UCSD-AML1 (cell line): ENCODE results near the gene FNDC3A.
"Not testable (repeated sequence)": the region's sequence is repeated elsewhere in the genome, so short reads cannot be mapped to it uniquely, and the experiment has no call there.

Experiments used
- DNase-seq: peaks from one replicate; lab custom pipeline; 2025; ENCODE audit not compliant: unreplicated experiment; lab: John Stamatoyannopoulos, UW

FNDC3A gene

DNA sequence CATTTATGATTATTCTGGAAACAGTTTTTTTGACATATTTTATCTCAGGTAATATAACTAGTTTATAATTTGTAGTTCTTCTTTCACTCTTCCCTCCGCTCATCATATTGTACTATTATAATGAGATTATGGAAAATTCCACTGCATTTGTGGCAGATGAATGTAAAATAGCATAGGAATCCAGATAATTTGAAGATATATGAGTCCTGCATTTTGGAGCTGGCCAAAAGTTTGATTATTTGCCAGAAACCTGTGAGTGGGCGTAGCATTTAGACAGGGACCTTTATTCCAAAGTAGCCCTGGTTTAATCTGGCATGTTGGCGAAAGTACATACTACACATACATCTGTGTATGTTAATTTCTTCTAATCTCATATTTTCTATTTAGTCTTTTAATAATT lies 65.2 kb downstream of the FNDC3A start:
- DNase-seq = no peak

DNA sequence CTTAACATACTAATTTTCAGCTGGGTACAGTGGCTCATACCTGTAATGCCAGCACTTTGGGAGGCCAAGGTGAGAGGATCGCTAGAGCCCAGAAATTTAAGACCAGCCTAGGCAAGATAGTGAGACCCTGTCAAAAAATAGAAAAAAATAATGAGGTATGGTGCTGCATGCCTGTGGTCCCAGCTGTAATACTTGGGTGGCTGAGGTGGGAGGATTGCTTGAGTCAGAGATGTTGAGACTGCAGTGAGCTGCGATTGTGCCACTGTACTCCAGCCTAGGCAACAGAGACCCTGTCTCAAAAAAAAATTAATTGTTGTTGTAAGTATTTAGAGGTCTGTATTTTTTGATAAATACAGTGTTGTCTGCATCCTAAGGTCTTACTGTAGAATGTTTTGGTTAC lies 66.8 kb downstream of the FNDC3A start:
- DNase-seq = no peak

DNA sequence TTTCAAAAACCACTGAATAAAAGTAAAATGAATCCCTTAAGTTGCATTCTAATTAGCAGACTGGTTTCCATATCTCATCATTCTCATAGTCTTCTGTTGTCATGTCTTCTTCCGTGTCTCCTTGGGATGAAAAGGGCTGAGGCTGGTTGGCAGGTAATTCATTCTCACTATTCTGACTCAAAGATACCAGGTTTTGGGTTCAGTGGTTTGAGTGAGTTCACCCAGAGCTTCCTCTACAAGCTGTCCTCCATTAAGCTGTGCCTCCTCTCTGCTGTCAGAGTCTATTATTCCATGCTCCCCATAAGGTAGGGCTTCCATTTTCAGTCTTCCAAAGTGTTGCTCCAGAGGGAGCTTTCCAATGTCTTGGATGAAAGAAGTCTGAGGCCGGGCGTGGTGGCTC lies 68.3 kb downstream of the FNDC3A start:
- DNase-seq = no peak

DNA sequence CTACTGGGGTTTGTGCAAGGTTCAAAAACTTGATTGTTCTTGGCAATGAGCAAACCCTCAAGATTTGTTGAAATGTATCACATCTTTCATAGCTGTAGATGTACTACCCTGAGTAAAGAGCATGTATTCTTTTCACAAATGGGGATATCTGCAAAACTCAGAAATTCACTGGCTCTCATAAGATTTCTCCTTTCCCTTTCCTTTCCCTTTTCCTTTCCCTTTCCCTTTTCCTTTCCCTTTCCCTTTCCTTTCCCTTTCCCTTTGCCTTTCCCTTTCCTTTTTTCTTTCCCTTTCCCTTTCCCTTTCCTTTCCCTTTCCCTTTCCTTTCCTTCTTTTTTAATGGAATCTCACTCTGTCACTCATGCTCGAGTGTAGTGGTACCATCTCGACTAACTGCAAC lies 69.1 kb downstream of the FNDC3A start:
- no peak for DNase-seq

DNA sequence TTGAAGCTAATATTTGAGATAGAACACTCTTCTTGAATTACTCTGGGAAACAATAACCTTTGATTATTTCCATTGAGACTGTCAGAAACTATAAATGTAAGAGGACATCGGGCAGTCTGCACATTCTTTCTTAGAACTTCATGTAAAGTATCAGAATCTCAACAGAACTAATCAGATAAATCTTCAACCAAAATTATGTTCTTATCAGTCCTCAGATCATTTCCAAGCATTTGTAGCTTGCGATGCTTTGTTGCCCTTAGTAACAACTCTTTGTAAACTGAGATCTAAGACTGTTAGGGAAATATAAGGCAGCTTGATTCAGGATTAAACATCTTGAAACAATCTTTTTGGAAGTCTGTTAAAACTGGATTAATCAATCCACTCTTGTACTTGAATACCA lies 70.3 kb downstream of the FNDC3A start:
- DNase-seq = no peak

DNA sequence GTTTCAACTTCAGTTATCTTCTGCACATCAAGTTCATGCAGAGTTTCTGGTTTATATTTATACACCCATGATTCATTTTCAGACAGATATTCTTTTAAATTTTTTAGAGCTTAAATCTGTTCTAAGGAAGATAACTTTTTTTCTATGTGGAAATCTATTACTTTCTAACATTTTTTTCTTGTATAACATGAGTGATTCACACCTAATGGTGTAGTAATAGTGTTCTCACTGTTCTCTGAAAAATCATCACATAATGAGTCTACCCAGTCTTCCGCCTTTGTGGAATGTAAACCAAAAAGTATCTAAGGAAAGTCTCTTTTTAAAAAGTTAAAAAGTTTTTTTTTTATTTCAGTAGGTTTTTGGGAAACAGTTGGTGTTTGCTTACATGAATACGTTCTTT lies 70.8 kb downstream of the FNDC3A start:
- no peak for DNase-seq

DNA sequence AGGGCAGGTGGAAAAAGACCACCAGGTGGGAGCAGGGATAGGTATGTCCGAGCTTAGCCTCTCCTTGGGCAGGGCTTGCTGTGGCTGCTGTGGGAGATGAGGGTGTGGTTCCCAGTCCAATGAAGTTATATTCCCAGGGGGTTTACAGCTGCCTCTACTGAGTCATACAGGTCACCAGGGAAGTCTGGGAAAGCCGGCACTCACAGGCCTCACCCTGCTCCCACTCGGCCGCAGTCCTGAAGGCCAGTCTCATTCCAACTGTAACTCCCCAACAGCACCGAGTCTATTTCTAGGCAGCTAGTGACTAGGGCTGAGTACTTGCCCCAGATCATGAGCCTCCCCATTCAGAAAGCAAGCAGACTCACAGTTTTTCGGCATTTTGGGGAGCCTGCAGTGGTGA lies 77.1 kb downstream of the FNDC3A start:
- no peak for DNase-seq

DNA sequence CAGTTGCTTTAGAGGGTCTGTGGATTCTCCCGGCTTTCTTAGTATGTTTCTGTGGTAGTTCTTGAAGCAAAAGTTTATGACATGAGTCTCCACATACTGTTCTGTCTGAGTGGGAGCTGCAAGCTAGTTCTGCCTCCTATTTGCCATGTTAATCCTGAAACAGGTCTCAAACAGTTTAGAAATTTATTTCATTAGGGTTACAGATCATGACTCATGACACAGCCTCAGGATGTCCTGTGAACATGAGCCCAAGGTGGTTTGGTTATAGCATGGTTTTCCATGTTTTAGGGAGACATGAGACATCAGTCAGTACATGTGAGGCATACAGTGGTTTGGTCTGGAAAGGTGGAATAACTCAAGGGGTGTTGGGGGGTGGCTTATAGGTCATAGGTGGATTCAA lies 77.5 kb downstream of the FNDC3A start:
- no peak for DNase-seq

DNA sequence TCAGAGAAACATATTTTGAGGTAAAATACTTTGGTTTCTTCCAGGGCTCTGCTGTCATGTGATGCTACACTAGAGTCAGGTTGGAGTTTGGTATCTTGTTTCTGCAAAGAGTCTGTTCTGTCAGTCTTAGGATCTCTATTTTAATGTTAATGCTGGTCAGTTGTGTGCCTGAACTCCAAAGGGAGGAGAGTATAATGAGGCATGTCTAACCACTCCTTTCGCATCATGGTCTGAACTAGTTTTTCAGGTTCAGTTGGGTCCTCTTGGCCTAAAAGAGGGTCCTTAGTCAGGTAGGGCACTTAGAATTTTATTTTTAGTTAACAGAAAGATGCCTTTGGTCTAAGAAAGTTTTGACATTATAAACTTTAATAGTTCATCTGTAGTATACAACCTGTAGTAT lies 78.2 kb downstream of the FNDC3A start:
- no peak for DNase-seq

DNA sequence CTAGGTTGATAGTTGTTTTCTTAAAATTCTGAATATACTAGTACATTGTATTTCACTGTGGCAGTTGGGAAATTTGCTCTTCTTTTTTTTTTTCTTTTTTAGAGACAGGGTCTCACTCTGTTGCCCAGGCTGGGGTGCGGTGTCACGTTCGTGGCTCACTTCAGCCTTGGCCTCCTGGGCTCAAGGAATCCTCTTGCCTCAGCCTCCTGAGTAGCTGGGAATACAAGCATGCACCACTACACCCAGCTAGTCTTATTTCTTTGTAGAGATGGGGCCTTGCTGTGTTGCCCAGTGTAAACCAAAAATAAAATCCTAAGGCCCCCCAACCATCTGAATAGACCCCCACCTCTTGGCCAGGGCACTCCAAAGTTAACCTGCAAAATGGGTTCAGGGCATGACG lies 79.3 kb downstream of the FNDC3A start:
- no peak for DNase-seq

DNA sequence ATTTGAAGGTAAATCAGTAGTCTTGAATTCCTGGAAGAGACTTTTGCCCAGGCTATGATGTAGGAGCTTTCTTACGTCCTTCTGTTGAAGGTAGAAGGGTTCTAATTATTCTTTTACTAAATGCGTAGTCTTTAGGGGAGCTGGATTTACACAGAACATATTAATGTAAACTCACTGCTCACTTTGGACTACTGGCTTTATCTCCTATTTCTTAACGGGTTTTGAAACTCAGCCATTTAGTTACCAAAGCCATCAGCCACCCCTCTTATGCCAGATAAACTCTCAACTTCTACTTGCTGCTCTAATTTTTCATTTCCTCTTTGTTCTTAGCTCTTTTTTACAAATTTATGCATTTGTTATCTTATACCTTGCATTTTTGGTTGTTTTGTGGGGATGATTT lies 81.5 kb downstream of the FNDC3A start:
- DNase-seq = no peak

DNA sequence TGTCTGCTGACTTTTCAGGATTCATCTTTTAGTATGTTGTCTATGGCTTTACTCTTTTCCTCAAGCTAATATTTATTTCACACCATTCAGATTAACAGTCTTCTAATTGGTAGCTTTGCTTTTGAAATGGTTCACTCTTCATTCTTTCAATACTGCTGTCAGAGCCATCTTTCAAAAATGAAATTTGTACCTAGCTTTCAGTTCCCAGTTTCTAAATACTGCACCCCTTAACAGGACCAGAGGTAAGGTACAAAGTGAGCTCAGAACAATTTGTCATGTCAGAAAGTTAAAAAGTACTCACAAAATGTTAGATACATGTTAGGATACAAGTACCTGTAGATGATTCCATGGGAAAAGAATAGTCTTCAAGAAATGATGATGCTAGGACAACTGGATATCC lies 83.0 kb downstream of the FNDC3A start:
- DNase-seq = no peak

DNA sequence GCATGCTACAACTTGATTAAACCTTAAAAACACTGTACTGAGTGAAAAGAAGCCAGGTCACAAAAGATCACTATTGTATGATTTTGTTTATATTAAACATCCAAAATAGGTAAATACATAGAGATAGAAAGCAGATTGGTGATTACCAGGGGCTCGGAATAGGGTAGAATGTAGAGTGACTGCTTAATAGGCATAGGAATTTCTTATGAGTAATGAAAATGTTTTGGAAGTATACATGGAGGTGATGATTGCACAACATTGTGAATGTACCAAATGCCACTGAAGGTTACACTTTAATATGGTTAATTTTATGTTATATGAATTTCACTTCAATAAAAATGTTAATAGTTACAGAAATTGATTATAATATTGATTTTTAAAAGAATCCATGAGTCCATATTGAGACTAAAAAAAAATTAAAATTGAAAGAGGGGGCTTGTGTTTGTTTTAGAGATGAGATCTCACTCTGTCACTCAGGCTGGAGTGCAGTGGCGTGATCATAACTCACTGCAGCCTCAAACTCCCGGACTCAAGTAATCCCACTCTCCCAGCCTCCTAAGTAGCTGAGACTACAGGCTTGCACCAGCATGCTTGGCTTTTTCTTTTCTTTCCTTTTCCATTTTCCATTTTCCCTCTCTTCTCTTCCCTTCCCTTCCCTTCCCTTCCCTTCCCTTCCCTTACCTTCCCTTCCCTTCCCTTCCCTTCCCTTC lies 85.1 kb downstream of the FNDC3A start:
- DNase-seq = no peak

DNA sequence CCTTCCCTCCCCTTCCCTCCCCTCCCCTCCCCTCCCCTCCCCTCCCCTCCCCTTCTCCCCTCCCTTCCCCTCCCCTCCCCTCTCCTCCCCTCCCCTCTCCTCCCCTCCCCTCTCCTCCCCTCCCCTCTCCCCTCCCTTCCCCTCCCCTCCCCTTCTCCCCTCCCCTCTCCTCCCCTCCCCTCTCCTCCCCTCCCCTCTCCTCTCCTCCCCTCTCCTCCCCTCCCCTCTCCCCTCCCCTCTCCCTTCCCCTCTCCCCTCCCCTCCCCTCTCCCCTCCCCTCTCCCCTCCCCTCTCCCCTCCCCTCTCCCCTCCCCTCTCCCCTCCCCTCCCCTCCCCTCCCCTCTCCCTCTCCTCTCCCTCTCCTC lies 85.7 kb downstream of the FNDC3A start:
- not testable (repeated sequence) for DNase-seq

DNA sequence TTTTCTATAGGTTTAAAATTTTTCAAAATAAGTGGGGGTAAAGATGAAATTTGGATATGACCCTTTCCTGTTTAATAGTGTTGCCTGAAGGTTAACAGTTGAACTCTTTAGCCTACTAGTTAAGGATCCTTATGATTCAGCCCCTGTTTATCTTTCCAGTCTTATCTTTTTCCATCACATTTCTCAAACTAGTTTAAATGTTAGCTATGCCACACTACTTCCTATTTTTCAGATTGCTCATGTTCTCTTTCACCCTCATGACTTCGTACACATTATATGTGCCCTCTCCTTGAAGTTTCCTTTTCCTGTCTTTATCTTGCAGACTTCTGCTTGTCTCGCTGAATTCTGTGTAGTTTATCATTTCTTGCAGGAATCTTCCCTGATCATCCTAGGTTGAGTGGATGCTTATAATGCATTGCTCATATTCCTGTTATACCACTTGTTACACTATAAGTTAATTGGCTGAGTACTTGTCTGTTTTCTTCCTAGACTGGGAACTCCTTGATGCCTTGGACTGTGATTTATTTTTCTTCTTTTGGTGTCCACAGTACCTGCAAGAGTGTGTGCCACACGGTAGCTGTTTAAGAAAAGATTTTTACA lies 86.7 kb downstream of the FNDC3A start:
- DNase-seq = no peak

DNA sequence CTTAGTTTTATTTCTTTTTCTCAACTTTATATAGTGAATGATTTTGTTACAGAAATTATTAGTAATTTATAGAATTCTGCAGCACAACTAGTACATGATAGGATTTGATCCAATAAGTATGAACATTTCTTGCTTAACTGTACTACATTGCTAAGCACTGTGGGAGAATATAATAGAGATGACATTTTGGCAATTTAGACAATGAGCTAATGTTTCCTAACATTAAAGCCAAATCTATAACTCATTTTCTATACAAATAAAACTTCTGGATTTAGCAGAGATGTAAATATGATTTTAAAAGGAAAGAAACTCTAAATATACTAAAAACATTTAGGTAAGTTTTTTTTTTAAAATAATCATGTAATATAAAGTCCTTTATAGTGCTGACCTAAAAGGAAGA lies 87.3 kb downstream of the FNDC3A start:
- DNase-seq = no peak

DNA sequence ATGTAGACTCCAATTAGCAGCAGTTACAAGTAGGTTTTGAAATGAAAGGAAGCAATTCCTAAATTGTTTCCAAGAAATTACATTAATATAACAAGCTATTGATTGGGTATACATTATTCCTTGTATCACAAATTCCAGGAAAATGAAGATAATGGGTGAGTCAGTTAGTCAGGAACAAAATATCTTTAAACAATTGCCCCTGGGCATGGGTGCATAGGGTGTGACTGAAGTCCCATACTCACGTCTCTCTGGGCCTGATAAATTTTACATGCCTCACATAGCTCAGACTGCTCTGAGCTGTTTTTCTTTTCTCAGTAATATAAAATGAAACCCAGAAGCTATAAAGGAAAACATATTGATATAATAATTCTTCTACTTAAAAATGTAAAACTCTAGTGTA lies 87.8 kb downstream of the FNDC3A start:
- no peak for DNase-seq

DNA sequence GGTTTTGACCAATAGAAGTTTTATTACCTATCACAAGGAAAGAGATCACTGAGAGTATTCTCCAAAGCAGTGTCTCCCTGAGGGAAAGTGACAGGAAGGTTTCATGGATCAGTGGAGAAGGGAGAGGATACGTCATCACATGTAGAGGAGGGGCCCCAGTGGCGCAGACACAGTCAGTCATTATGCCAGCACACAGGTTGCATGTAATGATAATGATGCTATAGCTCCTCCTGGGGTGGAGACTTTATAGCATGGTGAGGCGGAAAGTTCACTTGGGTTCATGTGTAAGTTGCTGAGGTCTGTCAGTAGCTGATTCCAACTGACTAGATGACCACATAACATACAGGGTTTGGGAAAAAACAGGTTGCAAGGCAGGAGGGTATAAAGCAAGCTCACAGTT lies 88.8 kb downstream of the FNDC3A start:
- DNase-seq = no peak

DNA sequence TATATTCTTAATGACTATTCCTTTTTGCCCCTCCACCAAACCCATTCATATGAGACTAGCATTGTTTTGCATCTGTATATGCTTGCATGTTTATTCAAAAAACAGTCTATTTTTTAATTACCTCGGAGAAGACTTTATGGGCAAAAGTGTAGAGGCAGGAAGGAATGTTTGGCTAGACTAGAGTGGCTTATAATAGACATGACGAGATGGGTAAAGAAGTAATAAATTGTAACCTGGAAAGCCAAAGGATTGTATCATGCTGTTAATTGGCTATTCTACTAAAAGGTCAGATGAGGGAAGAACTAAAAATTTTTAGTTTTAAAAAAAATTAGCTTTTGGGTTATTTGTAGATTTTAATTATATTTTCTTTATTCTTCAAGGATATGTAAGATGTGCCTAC lies 91.1 kb downstream of the FNDC3A start:
- no peak for DNase-seq

DNA sequence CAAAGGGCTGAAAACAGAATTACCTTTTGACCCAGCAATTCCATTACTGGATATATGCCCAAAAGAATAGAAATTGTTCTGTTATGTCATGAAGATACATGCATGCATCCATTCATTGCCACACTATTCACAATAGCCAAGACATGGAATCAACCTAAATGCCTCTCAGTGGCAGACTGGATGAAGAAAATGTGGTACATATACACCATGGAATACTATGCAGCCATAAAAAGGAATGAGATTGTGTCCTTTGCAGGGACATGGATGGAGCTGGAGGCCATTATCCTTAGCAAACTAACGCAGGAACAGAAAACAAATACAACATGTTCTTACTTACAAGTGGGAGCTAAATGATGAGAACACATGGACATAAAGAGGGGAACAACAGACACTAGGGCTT lies 92.8 kb downstream of the FNDC3A start:
- not testable (repeated sequence) for DNase-seq

DNA sequence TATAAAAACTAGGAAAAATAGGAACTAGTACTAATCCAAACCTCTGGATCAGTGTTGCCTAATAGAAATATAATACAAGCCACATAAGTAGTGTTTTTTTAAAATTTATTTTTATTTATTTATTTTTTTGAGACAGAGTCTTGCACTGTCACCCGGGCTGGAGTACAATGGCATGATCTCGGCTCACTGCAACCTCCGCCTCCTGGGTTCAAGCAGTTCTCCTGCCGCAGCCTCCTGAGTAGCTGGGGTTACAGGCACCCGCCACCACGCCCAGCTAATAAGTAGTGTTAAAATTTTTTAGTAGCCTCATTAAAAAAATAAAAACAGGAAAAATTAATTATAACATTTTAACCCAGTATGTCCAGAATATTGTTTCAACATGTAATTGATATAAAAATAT lies 94.3 kb downstream of the FNDC3A start:
- not testable (repeated sequence) for DNase-seq

DNA sequence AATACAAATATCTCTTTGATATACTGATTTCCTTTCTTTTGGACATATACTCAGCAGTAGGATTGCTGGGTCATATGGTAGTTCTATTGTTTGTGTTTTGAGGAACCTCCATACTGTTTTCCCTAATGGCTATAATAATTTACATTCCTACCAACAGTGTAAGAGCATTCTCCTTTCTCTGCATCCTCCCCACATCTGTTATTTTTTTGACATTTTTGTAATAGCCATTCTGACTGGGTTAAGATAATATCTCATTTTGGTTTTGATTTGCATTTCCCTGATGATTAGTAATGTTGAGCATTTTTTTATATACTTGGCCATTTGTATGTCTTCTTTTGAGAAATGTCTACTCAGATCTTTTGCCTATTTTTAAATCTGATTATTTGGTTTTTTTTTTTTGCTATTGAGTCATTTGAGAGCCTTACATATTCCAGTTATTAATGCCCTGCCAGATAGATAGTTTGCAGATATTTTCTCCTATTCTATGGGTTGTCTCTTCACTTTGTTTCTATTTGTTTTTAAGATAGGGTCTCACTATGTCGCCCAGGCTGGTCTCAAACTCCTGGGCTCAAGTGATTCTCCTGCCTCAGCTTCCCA lies 95.7 kb downstream of the FNDC3A start:
- DNase-seq = no peak
